Endodermal cell (in vitro differentiated cells): ENCODE measurements around the gene RNF225. TPM values are rescaled to one million over a fixed set of nuclear protein-coding genes. Genes with fewer than 3 reads are reported as not detected.
"Not testable (repeated sequence)": the region's sequence is repeated elsewhere in the genome, so short reads cannot be mapped to it uniquely, and the experiment has no call there.

Experiments used
- DNase-seq: peaks from one replicate; pipeline ENCODE4 v3.0.0-alpha.2; 2017
- H3K27ac ChIP-seq: 2 replicates; pipeline ENCODE4 v1.5.1; 2013; ENCODE audit warnings: mild to moderate bottlenecking, low read depth, low read length, moderate library complexity
- H3K27me3 ChIP-seq: 2 replicates; pipeline ENCODE4 v1.6.1; 2013; ENCODE audit warnings: mild to moderate bottlenecking, low read length, moderate library complexity; ENCODE audit not compliant: insufficient read depth, control insufficient read depth, poor library complexity, severe bottlenecking
- H3K36me3 ChIP-seq: 2 replicates; pipeline ENCODE4 v1.7.0; 2013; ENCODE audit warnings: mild to moderate bottlenecking, low read length, moderate library complexity; ENCODE audit not compliant: control insufficient read depth, insufficient read depth
- H3K4me1 ChIP-seq: one replicate; pipeline ENCODE4 v1.7.0; 2013; ENCODE audit warnings: low read length; ENCODE audit not compliant: control insufficient read depth, insufficient read depth
- H3K4me3 ChIP-seq: 2 replicates; pipeline ENCODE4 v1.5.1; 2013; ENCODE audit warnings: mild to moderate bottlenecking, low read length, moderate library complexity
- H3K9ac ChIP-seq: 2 replicates; pipeline ENCODE4 v1.6.1; 2013; ENCODE audit warnings: mild to moderate bottlenecking, low read length, moderate library complexity; ENCODE audit not compliant: poor library complexity, severe bottlenecking; ENCODE audit errors: extremely low read depth
- H3K9me3 ChIP-seq: 2 replicates; pipeline ENCODE4 v1.6.1; 2013; ENCODE audit warnings: mild to moderate bottlenecking, low read length, moderate library complexity; ENCODE audit not compliant: control insufficient read depth
- H3K27ac Mint-ChIP-seq: 2 replicates; pipeline ENCODE4 v1.8.0; 2020; ENCODE audit warnings: mixed read lengths
- H3K27me3 Mint-ChIP-seq: 2 replicates; pipeline ENCODE4 v1.8.0; 2021; ENCODE audit warnings: mild to moderate bottlenecking, mixed read lengths; ENCODE audit not compliant: insufficient read depth
- H3K36me3 Mint-ChIP-seq: 2 replicates; pipeline ENCODE4 v1.8.0; 2020; ENCODE audit warnings: low read depth, mixed read lengths
- H3K4me1 Mint-ChIP-seq: 2 replicates; pipeline ENCODE4 v1.8.0; 2020; ENCODE audit warnings: mixed read lengths
- H3K4me3 Mint-ChIP-seq: 2 replicates; pipeline ENCODE4 v1.8.0; 2020; ENCODE audit warnings: mild to moderate bottlenecking, moderate library complexity, mixed read lengths
- H3K9me3 Mint-ChIP-seq: 2 replicates; pipeline ENCODE4 v1.8.0; 2020; ENCODE audit warnings: mild to moderate bottlenecking, mixed read lengths
- WGBS, 2 experiments: methylation state at CpG; one replicate each; pipeline versions ENCODE4 v1.1.5 to v1.1.7; 2013; ENCODE audit warnings: missing lambda C conversion rate in 2 of 2, mixed read lengths in 1 of 2; ENCODE audit not compliant: insufficient coverage in 1 of 2, insufficient read length in 1 of 2; 5-methylcytosine and 5-hydroxymethylcytosine counted together
- microRNA-seq: library from miRNA; unstranded; fragments of <30 nt; microRNA quantifications from one replicate; pipeline ENCODE4 v1.2.0, GENCODE V29; 2020; ENCODE audit warnings: borderline microRNAs expressed
- total RNA-seq, 2 donors: library from RNA; stranded (reverse); fragmentation: NEBNext Ultra II Directional in 1 of 2; extraction: Animal tissue kit (Norgen Biotek cat#: 25700) in 1 of 2; gene quantifications; 2 replicates in 1 of 2; 3 replicates in 1 of 2; pipeline ENCODE4 v1.2.1, GENCODE V29; 2021
- TF ChIP-seq, protein P1 (sequence below): fragments of 200-600 bp; sonication (generic); conservative IDR thresholded peaks from 2 replicates; pipeline ENCODE4 v1.5.0; 2021; ENCODE audit warnings: antibody characterized with exemption, mild to moderate bottlenecking

Gene RNF225
- total RNA-seq, 2 donors from 2014 or later: 0.82 to 0.92 TPM

GRCh38 chr19:58440556-58440955, 45.1 kb downstream of the RNF225 start:
- Histone ChIP-seq H3K27me3 (peaks cover 34% of the 10 kb centered on the region), H3K27ac (no peak overlapping the region), H3K9ac (no peak overlapping the region), H3K4me3 (peak overlapping the region; percentile 88), H3K9me3 (peaks cover 52% of the 10 kb centered on the region), H3K36me3 (peaks cover 15% of the 10 kb centered on the region), H3K4me1 (no peaks in the 10 kb centered on the region)
- DNase-seq: no peak
- Mint-ChIP-seq H3K4me1 (no peaks in the 10 kb centered on the region), H3K27me3 (peaks cover 65% of the 10 kb centered on the region), H3K4me3 (peak overlapping the region; percentile 59), H3K27ac (peak overlapping the region; percentile 44), H3K36me3 (peaks cover 30% of the 10 kb centered on the region), H3K9me3 (peaks cover 72% of the 10 kb centered on the region)
- 50 to 87% methylated on average over 14 to 31 of the region's 31 CpGs for WGBS, 2 experiments
- TF ChIP-seq, protein P1, sequence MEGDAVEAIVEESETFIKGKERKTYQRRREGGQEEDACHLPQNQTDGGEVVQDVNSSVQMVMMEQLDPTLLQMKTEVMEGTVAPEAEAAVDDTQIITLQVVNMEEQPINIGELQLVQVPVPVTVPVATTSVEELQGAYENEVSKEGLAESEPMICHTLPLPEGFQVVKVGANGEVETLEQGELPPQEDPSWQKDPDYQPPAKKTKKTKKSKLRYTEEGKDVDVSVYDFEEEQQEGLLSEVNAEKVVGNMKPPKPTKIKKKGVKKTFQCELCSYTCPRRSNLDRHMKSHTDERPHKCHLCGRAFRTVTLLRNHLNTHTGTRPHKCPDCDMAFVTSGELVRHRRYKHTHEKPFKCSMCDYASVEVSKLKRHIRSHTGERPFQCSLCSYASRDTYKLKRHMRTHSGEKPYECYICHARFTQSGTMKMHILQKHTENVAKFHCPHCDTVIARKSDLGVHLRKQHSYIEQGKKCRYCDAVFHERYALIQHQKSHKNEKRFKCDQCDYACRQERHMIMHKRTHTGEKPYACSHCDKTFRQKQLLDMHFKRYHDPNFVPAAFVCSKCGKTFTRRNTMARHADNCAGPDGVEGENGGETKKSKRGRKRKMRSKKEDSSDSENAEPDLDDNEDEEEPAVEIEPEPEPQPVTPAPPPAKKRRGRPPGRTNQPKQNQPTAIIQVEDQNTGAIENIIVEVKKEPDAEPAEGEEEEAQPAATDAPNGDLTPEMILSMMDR: no peak

GRCh38 chr19:58442986-58443385, 47.5 kb downstream of the RNF225 start:
- not testable (repeated sequence) for H3K4me3 ChIP-seq, H3K4me3 Mint-ChIP-seq, H3K4me1 ChIP-seq, H3K4me1 Mint-ChIP-seq, H3K9ac ChIP-seq, H3K36me3 ChIP-seq, H3K36me3 Mint-ChIP-seq, H3K27ac ChIP-seq, DNase-seq, H3K27ac Mint-ChIP-seq
- 86 to 87% methylated on average over 6 to 7 of the region's 7 CpGs for WGBS, 2 experiments
- Histone ChIP-seq H3K9me3 (peaks cover 28% of the 10 kb centered on the region), H3K27me3 (peaks cover 41% of the 10 kb centered on the region)
- H3K9me3 Mint-ChIP-seq: peaks cover 66% of the 10 kb centered on the region
- peaks cover 81% of the 10 kb centered on the region for H3K27me3 Mint-ChIP-seq

Small RNA genes lying within 50 kb of the gene (microRNA-seq; reads per million reads assigned to microRNA genes)
- gene MIR4754: not detected

Other genes with a start within 250 kb of the RNF225 start
- 10 to 100 TPM; 16.7 to 24.7 TPM for gene ZNF329, start 244.9 kb upstream of the RNF225 start, total RNA-seq
- 10 to 100 TPM; 23.2 to 24.9 TPM for gene ZNF274, start 212.6 kb upstream of the RNF225 start, total RNA-seq
- 10 to 100 TPM; 65.7 to 80.2 TPM for gene ZNF544, start 166.7 kb upstream of the RNF225 start, total RNA-seq
- gene ZNF8, start 116.7 kb upstream of the RNF225 start, total RNA-seq: 10 to 100 TPM; 14.4 to 16.1 TPM
- gene ERVK3-1, start 90.3 kb upstream of the RNF225 start, total RNA-seq: 10 to 100 TPM; 27.5 to 28.0 TPM
- gene ZSCAN22, start 68.7 kb upstream of the RNF225 start, total RNA-seq: 1 to 10 TPM; 3.8 TPM
- 10 to 100 TPM; 12.6 to 16.4 TPM for gene A1BG, start 42.2 kb upstream of the RNF225 start, total RNA-seq
- 1 to 10 TPM; 5.2 to 5.9 TPM for gene ZNF497, start 32.9 kb upstream of the RNF225 start, total RNA-seq
- gene ZNF837, start 14.6 kb upstream of the RNF225 start, total RNA-seq: 1 to 10 TPM; 3.1 to 3.8 TPM
- 1,000 to 10,000 TPM in 1 of 2 donors, 100 to 1,000 TPM in 1; 896 to 1,039 TPM for gene RPS5, start 8.4 kb upstream of the RNF225 start, total RNA-seq
- gene ZNF584, start 13.0 kb downstream of the RNF225 start, total RNA-seq: 10 to 100 TPM; 10.3 to 14.8 TPM
- 1 to 10 TPM in 1 of 2 donors, under 1 TPM in 1; 0.71 to 1.2 TPM for gene ZNF132, start 44.5 kb downstream of the RNF225 start, total RNA-seq
- 1 to 10 TPM; 5.4 to 6.0 TPM for gene ZNF324B, start 56.0 kb downstream of the RNF225 start, total RNA-seq
- 1 to 10 TPM; 7.0 to 8.7 TPM for gene ZNF324, start 71.4 kb downstream of the RNF225 start, total RNA-seq
- 10 to 100 TPM; 10.4 to 10.7 TPM for gene ZNF446, start 80.7 kb downstream of the RNF225 start, total RNA-seq
- gene SLC27A5, start 116.3 kb downstream of the RNF225 start, total RNA-seq: 10 to 100 TPM; 13.6 to 15.3 TPM
- gene ZBTB45, start 124.2 kb downstream of the RNF225 start, total RNA-seq: 10 to 100 TPM; 19.0 to 19.4 TPM
- gene TRIM28, start 148.4 kb downstream of the RNF225 start, total RNA-seq: 100 to 1,000 TPM; 809 to 859 TPM
- 100 to 1,000 TPM in 1 of 2 donors, 10 to 100 TPM in 1; 97.7 to 147 TPM for gene CHMP2A, start 159.4 kb downstream of the RNF225 start, total RNA-seq
- gene UBE2M, start 163.0 kb downstream of the RNF225 start, total RNA-seq: 100 to 1,000 TPM in 1 of 2 donors, 10 to 100 TPM in 1; 90.8 to 116 TPM
- 10 to 100 TPM; 24.3 to 33.1 TPM for gene MZF1, start 177.7 kb downstream of the RNF225 start, total RNA-seq